Measurements from ENCODE around the gene SLCO2A1. TPM values are rescaled to one million over a fixed set of nuclear protein-coding genes. Genes with fewer than 3 reads are reported as not detected.

The SLCO2A1 gene
- total RNA-seq, 4 donors from 2014 or later: 7.8 to 12.0 (median 11.1) TPM

- WGBS, 2 donors (ENCODE audit: low coverage in 1 of 2): 100% methylated on average over 2 of the region's 11 CpGs; no CpG with 5 or more reads in 1 of the 2 donors
- Histone ChIP-seq H3K9me3 (peaks cover 0 to 5% (median 0%) of the 10 kb centered on the region in 3 donors), H3K4me1 (peaks cover 0 to 9% (median 0%) of the 10 kb centered on the region in 3 donors), H3K36me3 (no peaks in the 10 kb centered on the region), H3K27me3 (no peaks in the 10 kb centered on the region), H3K27ac (no peak overlapping the region), H3K4me3 (no peak overlapping the region)
- TF ChIP-seq POLR2AphosphoS5 (IDR thresholded peaks at IDR 0.05) (no peak), POLR2A (IDR thresholded peaks at IDR 0.05) (no peak), EP300 (IDR thresholded peaks at IDR 0.05) (no peak), CTCF (IDR thresholded peaks at IDR 0.05) (no peak)
- no peak for ATAC-seq
These were observed 74.9 kb downstream of the SLCO2A1 start for GRCh38 chr3:133954717-133955360.

DNA sequence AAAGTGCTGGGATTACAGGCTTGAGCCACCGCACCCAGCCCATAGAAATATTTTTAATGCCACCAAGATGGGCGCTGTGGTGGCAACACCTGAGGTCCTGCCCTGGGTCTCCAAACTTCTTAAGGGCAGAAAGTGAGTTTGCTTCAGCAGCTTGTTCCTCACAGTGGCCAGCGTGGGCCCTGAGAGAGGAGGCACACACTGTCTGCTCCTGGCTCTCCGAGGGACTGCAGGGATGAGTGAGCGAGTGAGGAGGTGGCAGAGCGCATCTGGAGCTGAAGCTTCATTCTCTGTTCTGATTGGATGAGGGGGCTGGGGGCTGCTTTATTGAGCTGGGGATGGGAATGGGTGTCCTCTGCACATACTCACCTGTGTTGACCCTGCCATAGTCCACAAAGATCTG, 76.4 kb downstream of the SLCO2A1 start:
- H3K27me3 ChIP-seq: no peaks in the 10 kb centered on the region
- no peak overlapping the region for H3K4me3 ChIP-seq
- no peak overlapping the region for H3K27ac ChIP-seq
- H3K9me3 ChIP-seq: peaks cover 0 to 5% (median 0%) of the 10 kb centered on the region in 3 donors
- TF ChIP-seq CTCF (IDR thresholded peaks at IDR 0.05) (no peak), EP300 (IDR thresholded peaks at IDR 0.05) (no peak), POLR2A (IDR thresholded peaks at IDR 0.05) (no peak), POLR2AphosphoS5 (IDR thresholded peaks at IDR 0.05) (no peak)
- no peak for ATAC-seq
- no peaks in the 10 kb centered on the region for H3K36me3 ChIP-seq
- peaks cover 0 to 9% (median 0%) of the 10 kb centered on the region in 3 donors for H3K4me1 ChIP-seq
- WGBS, 2 donors (ENCODE audit: low coverage in 1 of 2): 93 to 100% methylated on average over 1 to 3 of the region's 6 CpGs

DNA sequence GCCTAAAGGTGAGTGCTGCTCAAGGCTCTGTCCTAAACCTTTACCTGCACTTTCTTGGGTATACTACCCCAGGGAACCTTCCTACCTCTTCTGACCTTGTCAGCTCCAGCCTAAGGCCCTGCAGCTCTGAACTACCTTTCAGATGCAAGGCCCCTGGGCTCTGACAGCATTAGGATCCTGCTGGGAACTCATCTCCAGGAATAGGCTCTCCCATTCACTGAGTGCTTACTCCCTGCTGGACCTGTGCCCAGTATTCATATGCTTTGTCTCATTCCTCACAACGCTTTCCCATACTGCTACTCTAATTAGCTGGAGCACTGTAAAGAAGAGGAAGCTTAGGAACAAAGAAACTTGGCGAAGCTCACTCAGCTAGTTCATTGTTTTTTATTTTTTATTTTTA, 80.3 kb downstream of the SLCO2A1 start:
- Histone ChIP-seq H3K4me1 (peaks cover 0 to 19% (median 5%) of the 10 kb centered on the region in 3 donors), H3K36me3 (no peaks in the 10 kb centered on the region), H3K27ac (peak overlapping the region in 2 of 4 donors; percentile 13 to 35), H3K4me3 (no peak overlapping the region), H3K9me3 (peaks cover 0 to 5% (median 0%) of the 10 kb centered on the region in 3 donors), H3K27me3 (no peaks in the 10 kb centered on the region)
- no peak for ATAC-seq
- WGBS, 2 donors (ENCODE audit: low coverage in 1 of 2): 25 to 58% methylated on average over 2 of the region's 2 CpGs
- TF ChIP-seq POLR2A (IDR thresholded peaks at IDR 0.05) (no peak), CTCF (IDR thresholded peaks at IDR 0.05) (no peak), POLR2AphosphoS5 (IDR thresholded peaks at IDR 0.05) (no peak), EP300 (IDR thresholded peaks at IDR 0.05) (no peak)

GRCh38 chr3:133948996-133949395, 80.7 kb downstream of the SLCO2A1 start:
- 55 to 84% methylated on average over 2 to 3 of the region's 7 CpGs for WGBS, 2 donors (ENCODE audit: low coverage in 1 of 2)

More at GRCh38 chr3:133948996-133949395, 80.7 kb downstream of the SLCO2A1 start:
- Histone ChIP-seq H3K27ac (peak overlapping the region in 2 of 4 donors; percentile 13 to 35), H3K4me3 (no peak overlapping the region), H3K9me3 (peaks cover 0 to 5% (median 0%) of the 10 kb centered on the region in 3 donors), H3K4me1 (peaks cover 0 to 24% (median 9%) of the 10 kb centered on the region in 3 donors), H3K36me3 (no peaks in the 10 kb centered on the region), H3K27me3 (no peaks in the 10 kb centered on the region)
- no peak for ATAC-seq
- TF ChIP-seq POLR2AphosphoS5 (IDR thresholded peaks at IDR 0.05): no peak
- no peak for TF ChIP-seq CTCF (IDR thresholded peaks at IDR 0.05)
- TF ChIP-seq POLR2A (IDR thresholded peaks at IDR 0.05): no peak
- no peak for TF ChIP-seq EP300 (IDR thresholded peaks at IDR 0.05)

All from gastroesophageal sphincter (tissue), 4 donors.